ENCODE measurements around the gene SPEF2.
"Not testable (repeated sequence)": the region's sequence is repeated elsewhere in the genome, so short reads cannot be mapped to it uniquely, and the experiment has no call there.

Gene SPEF2

DNA sequence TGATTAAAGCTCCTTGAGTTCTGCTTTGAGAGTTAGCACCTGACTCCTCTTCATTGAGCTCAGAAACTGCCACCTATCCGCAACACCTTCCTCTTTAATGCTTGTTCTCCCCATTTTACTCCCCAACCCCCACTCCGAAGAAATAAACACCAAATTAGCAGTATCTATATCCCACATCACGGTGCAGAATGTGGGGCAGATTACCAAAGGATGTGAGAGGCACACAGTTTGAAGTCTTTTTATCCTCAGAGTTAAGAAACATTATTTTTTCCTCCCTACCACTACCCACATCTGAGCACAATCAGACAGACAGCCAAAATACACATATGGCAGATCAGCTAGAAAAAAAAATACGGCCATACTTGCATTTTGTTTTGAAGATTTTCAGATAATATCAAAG is 212.9 kb downstream of the SPEF2 start:
- no peak for TF ChIP-seq POLR2AphosphoS5 (IDR thresholded peaks at IDR 0.05; ENCODE audit: low read depth, low read length)
- no peak for TF ChIP-seq TAF1 (IDR thresholded peaks at IDR 0.05; ENCODE audit: borderline replicate concordance, low read depth, low read length)
- no peak for TF ChIP-seq POLR2A (IDR thresholded peaks at IDR 0.05; ENCODE audit: low read depth, low read length)
- DNase-seq (ENCODE audit: insufficient read length): no peak
- FAIRE-seq: no peak

DNA sequence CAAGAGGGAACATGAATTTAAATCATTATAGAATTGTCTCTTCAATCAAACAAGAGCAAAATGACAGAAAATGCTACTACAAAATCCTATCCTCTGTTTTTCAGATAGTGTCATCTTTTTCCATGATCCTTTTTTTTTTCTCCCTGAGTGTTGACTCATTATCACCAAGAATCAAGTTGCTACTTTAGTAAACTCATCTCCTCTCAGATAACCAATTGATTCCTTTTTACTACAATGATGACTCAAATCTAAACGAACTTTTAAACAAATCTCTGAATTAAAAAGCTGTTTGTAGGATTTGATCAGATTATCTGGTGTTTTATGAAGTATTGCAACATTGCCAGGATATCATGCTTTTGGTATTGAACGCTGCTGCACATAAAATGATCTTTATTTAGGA is 215.1 kb downstream of the SPEF2 start:
- TF ChIP-seq POLR2A (IDR thresholded peaks at IDR 0.05; ENCODE audit: low read depth, low read length) (no peak), TAF1 (IDR thresholded peaks at IDR 0.05; ENCODE audit: borderline replicate concordance, low read depth, low read length) (no peak), POLR2AphosphoS5 (IDR thresholded peaks at IDR 0.05; ENCODE audit: low read depth, low read length) (no peak)
- no peak for FAIRE-seq

DNA sequence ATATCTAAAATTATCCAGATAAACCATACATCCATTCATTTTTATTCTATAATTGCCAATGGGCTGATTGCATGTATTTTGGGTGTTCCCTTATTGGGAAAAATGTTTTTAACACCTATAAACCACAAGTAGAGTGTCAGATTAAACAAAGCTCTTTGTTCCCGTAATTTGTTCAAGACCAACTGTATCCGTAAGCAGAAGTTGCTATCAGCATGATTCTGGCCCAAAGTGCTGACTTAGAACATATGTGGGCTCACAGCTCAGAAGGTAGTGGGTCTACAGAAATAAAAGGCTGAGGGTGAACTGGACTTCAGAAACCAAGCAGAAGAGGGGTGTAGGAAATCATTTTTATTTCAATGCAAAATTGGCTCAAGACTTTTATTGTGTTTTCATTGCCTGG is 215.6 kb downstream of the SPEF2 start:
- no peak for TF ChIP-seq TAF1 (IDR thresholded peaks at IDR 0.05; ENCODE audit: borderline replicate concordance, low read depth, low read length)
- no peak for TF ChIP-seq POLR2A (IDR thresholded peaks at IDR 0.05; ENCODE audit: low read depth, low read length)
- DNase-seq (ENCODE audit: insufficient read length) (no peak), FAIRE-seq (no peak)

More for the DNA sequence above, 215.1 kb downstream of the SPEF2 start:
- no peak for DNase-seq (ENCODE audit: insufficient read length)

DNA sequence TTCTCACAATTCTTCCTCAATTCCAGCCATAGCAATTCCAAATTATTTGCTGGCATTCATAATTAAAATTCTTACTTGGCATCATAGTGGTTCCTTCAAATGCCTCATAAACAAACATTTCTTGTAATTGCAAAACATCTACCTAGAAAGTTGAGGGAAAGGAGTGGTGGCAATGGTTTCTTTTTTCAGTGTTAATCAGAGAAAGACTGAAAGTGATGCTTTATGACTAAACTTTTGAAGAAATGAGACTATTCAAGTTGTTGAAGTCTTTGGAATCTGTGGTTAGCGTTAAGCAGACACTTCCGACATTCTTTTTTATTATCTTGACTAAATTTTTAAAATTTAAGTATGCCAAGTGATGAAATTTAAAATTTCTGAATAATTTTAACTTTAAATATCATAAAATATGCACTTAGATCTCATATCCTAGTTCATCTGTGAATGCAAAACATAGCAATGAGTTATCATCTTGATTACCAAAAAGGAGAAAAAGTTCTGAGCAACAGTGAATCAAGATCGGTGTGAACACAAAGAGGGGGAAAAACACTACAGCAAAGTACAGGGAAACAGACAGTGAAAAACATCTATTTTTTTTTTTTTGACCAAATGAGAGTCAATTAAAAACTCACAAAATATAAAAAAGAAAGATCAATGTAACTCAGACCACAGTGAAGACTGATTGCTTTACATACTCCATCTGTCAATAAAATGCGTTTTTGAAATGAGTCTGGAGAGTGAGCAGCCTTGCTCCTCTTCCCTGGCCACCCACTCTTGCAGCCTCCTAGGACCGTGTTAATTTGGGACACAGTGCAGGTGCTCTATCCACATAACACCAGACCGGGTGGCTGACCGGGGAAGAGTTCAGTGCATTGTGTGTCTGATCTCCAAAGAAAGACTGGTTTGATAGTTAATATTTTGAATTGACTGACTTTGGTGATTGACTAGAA is 218.4 kb downstream of the SPEF2 start:
- DNase-seq (ENCODE audit: insufficient read length) (no peak), FAIRE-seq (peak; percentile 30)
- TF ChIP-seq POLR2A (IDR thresholded peaks at IDR 0.05; ENCODE audit: low read depth, low read length): no peak
- no peak for TF ChIP-seq POLR2AphosphoS5 (IDR thresholded peaks at IDR 0.05; ENCODE audit: low read depth, low read length)
- TF ChIP-seq TAF1 (IDR thresholded peaks at IDR 0.05; ENCODE audit: borderline replicate concordance, low read depth, low read length): no peak

DNA sequence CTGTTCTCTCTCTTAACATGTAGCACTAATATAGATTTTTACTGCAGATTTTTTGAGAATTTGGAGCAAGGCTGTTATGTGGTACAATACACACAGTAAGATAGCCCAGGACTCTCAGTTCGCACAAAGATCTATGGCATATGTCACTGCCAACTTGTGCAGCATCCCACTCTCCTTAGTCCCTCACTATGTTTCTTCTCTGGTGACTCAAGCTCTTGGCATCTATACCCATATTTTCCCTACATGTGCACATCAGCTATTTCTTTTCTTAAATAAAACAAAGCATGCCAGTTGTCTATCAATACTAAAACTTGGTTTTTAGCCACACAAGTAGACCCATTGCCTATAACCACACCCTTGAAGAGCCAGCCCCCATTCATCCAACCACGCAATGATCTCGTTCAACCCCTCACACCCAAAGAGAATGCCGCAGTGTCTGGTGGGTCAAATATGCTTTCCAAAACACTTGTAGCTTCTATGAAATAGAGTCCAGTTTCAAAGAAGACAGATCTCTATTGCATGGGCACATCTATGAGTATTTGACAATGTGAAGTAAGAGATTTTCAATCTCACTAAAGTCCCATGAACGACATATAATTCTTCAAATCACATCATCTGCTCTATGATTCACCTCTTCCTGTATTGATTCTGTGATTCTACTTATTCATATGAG is 220.8 kb downstream of the SPEF2 start:
- FAIRE-seq (no peak), DNase-seq (ENCODE audit: insufficient read length) (no peak)
- no peak for TF ChIP-seq POLR2A (IDR thresholded peaks at IDR 0.05; ENCODE audit: low read depth, low read length)
- TF ChIP-seq POLR2AphosphoS5 (IDR thresholded peaks at IDR 0.05; ENCODE audit: low read depth, low read length): no peak
- TF ChIP-seq TAF1 (IDR thresholded peaks at IDR 0.05; ENCODE audit: borderline replicate concordance, low read depth, low read length): no peak

DNA sequence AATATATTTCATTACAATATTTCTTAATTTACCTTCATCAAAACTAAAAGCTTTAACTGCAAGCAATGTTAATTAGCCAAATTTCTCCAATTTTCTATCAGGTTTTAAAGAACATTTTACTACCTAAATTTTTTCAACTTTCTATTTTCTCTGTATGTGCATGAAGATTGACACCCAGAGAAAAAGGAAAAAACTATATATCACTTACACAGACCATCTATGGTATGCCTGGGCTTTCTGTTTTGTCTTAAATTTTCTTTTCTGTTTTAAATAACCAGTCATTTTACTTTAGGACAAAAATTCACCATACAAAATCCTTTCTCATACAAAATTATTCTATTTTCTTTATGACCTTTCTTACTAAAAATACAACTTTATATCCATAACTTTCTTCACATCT is 225.2 kb downstream of the SPEF2 start:
- TF ChIP-seq TAF1 (IDR thresholded peaks at IDR 0.05; ENCODE audit: borderline replicate concordance, low read depth, low read length) (no peak), POLR2AphosphoS5 (IDR thresholded peaks at IDR 0.05; ENCODE audit: low read depth, low read length) (no peak), POLR2A (IDR thresholded peaks at IDR 0.05; ENCODE audit: low read depth, low read length) (no peak)
- FAIRE-seq (no peak), DNase-seq (ENCODE audit: insufficient read length) (no peak)

DNA sequence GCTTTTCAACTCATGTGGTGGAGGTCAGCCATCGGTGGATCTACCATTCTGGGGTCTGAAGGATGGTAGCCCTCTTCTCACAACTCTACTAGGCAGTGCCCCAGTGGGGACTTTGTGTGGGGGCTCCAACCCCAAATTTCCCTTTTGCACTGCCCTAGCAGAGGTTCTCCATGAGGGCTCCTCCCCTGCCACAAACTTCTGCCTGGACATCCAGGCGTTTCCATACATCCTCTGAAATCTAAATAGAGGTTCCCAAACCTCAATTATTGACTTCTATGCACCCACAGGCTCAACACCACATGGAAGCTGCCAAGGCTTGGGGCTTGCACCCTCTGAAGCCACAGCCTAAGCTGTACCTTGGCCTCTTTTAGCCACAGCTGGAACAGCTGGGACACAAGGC is 227.8 kb downstream of the SPEF2 start:
- not testable (repeated sequence) for FAIRE-seq; DNase-seq (ENCODE audit: insufficient read length)

DNA sequence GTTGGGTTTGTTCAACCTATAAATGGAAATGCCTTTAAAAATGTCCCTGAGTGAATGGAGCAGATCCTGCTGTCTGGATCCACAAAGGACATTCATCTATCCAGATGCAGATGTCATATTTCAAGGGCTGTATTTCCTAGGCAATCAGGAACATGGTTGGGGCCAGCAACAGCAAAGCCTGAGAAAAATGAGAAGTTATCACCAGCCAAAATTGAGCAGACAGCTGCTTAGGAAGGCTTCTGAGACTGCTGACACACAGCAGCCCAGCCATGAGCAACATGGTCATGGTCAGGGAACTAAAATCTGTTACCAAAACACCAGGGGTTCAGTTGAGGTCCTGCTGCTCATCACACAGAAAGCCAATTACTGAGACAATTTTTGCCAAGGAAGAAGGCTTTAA is 229.8 kb downstream of the SPEF2 start:
- FAIRE-seq (no peak), DNase-seq (ENCODE audit: insufficient read length) (no peak)
- TF ChIP-seq TAF1 (IDR thresholded peaks at IDR 0.05; ENCODE audit: borderline replicate concordance, low read depth, low read length) (no peak), POLR2AphosphoS5 (IDR thresholded peaks at IDR 0.05; ENCODE audit: low read depth, low read length) (no peak), POLR2A (IDR thresholded peaks at IDR 0.05; ENCODE audit: low read depth, low read length) (no peak)

DNA sequence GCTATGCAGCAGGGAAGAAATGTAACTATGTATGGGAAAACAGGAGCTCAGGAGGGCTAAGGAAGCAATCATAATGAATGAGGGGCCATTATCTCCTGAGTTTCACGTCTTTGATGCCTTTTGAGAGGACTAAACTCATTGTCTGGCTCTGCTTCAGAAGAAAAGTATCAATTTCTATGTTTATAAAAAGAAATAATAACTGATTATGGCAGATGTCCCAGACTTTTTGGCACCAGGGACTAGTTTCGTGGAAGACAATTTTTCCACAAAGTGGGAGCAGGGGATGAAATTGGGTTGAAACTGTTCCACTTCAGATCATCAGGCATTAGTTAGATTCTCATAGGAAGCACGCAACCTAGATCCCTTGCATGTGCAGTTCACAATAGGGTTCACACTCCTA is 230.3 kb downstream of the SPEF2 start:
- DNase-seq (ENCODE audit: insufficient read length): no peak
- no peak for FAIRE-seq
- TF ChIP-seq TAF1 (IDR thresholded peaks at IDR 0.05; ENCODE audit: borderline replicate concordance, low read depth, low read length) (no peak), POLR2AphosphoS5 (IDR thresholded peaks at IDR 0.05; ENCODE audit: low read depth, low read length) (no peak), POLR2A (IDR thresholded peaks at IDR 0.05; ENCODE audit: low read depth, low read length) (no peak)

DNA sequence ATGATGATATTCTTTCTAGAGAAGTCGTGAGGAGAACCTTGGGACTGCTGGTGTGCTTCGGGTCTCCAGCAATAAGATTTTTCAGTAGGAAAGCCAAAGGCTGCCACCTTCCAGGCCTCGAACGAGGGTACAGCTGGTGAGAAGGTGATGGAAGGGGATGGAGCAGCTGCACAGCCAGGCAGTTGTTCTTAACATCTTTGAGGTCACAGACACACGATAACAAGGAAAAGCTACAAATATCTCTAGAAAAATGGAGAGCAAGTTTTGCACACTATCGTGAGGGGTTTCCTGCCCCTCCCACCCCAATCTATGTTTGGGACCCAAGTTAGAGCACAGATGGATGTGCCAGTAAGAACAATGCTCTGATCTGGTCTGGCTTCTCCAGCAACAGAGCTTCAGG is 232.2 kb downstream of the SPEF2 start:
- no peak for DNase-seq (ENCODE audit: insufficient read length)
- TF ChIP-seq TAF1 (IDR thresholded peaks at IDR 0.05; ENCODE audit: borderline replicate concordance, low read depth, low read length): no peak
- no peak for TF ChIP-seq POLR2A (IDR thresholded peaks at IDR 0.05; ENCODE audit: low read depth, low read length)
- TF ChIP-seq POLR2AphosphoS5 (IDR thresholded peaks at IDR 0.05; ENCODE audit: low read depth, low read length): no peak
- no peak for FAIRE-seq

DNA sequence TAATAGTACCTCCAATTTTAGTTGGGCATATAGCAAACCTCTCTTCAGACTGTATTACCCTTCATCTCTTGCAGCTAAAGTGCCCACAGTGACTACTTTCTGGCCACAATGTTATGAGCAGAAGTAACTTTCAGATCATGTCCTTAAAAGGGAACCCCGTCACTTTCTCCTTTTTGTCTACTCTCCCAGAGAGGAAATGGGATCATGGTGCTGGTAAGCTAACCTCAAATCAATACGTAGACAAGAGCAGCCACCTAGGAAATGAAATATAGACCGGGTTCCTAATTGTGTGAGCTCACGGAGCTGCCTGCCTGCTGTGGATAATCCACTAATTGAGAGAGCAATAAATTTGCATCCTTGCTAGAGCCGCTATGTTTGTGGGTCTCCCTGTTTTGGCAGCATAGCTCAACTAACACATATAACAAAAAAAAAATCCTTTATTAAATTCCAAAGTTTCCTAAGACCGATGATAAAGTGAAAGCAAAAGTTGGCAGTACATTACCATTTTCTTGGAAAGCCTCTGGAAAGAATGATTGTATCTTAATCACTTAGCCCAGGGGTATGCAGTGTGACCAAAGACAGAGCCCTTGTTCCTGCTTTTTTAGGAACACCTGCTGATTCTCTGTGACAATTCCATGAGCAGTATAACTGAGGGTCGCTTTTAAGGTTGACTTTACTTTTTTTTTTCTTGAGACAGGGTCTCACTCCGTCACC is 233.5 kb downstream of the SPEF2 start:
- no peak for FAIRE-seq
- TF ChIP-seq POLR2AphosphoS5 (IDR thresholded peaks at IDR 0.05; ENCODE audit: low read depth, low read length): no peak
- TF ChIP-seq TAF1 (IDR thresholded peaks at IDR 0.05; ENCODE audit: borderline replicate concordance, low read depth, low read length): no peak
- no peak for TF ChIP-seq POLR2A (IDR thresholded peaks at IDR 0.05; ENCODE audit: low read depth, low read length)
- no peak for DNase-seq (ENCODE audit: insufficient read length)

All from GM12892 (cell line).